IMR-90 (cell line): Measurements from ENCODE around the gene MLXIPL. TPM values are rescaled to one million over a fixed set of nuclear protein-coding genes. Genes with fewer than 3 reads are reported as not detected.

Source experiments
- ATAC-seq: fragments of 200-7000 bp; cut with Tn5 transposase; 2 replicates; pipeline ENCODE4 v1.9.1; 2020; ENCODE audit warnings: low read depth, mild to moderate bottlenecking, moderate library complexity
- BruUV-seq: library from RNA; stranded (reverse); fragments of 400-500 nt; replicated peaks from 2 replicates; lab custom pipeline; 2021; lab: Mats Ljungman, UMichigan
- CTCF ChIA-PET: fragments of 300-600 bp; formaldehyde crosslinking; extraction: SDS; loops from one replicate; lab custom pipeline; 2021; ENCODE audit warnings: antibody characterized with exemption; lab: Yijun Ruan, JAX
- POLR2A ChIA-PET: fragments of 300-600 bp; sonication (Branson Sonifier 250); formaldehyde crosslinking; loops from one replicate; lab custom pipeline; 2022; ENCODE audit warnings: antibody characterized with exemption; ENCODE audit not compliant: unreplicated experiment; lab: Charles Lee
- DNase-seq: peaks from one replicate; pipeline ENCODE4 v3.0.0; 2013
- H2AFZ ChIP-seq: replicated peaks from 2 replicates; pipeline ENCODE3; 2013; ENCODE audit warnings: low read length, mild to moderate bottlenecking; ENCODE audit not compliant: poor library complexity
- H2AK5ac ChIP-seq: 2 replicates; pipeline ENCODE4 v1.6.1; 2013; ENCODE audit warnings: low read depth, low read length, inconsistent platforms
- H2AK9ac ChIP-seq: replicated peaks from 2 replicates; pipeline ENCODE3; 2013; ENCODE audit warnings: mild to moderate bottlenecking, low read depth, low read length, moderate library complexity; ENCODE audit not compliant: poor library complexity
- H2BK120ac ChIP-seq: 2 replicates; pipeline ENCODE4 v1.6.1; 2013; ENCODE audit warnings: low read depth, low read length, inconsistent platforms
- H2BK15ac ChIP-seq: 3 replicates; pipeline ENCODE4 v1.6.1; 2013; ENCODE audit warnings: low read depth, low read length, inconsistent platforms
- H2BK20ac ChIP-seq: 2 replicates; pipeline ENCODE4 v1.6.1; 2013; ENCODE audit warnings: low read depth, mild to moderate bottlenecking, inconsistent platforms, low read length, moderate library complexity
- H2BK5ac ChIP-seq: 2 replicates; pipeline ENCODE4 v1.6.1; 2013; ENCODE audit warnings: mild to moderate bottlenecking, low read depth, low read length, inconsistent platforms; ENCODE audit not compliant: poor library complexity, severe bottlenecking
- H3K14ac ChIP-seq: replicated peaks from 2 replicates; pipeline ENCODE4 v1.6.1; 2013; ENCODE audit warnings: low read depth, low read length, inconsistent platforms
- H3K18ac ChIP-seq: 2 replicates; pipeline ENCODE4 v1.6.1; 2013; ENCODE audit warnings: low read depth, low read length, control low read depth
- H3K23ac ChIP-seq: 2 replicates; pipeline ENCODE4 v1.6.1; 2013; ENCODE audit warnings: low read depth, low read length, inconsistent platforms
- H3K27ac ChIP-seq: 2 replicates; pipeline ENCODE4 v1.5.1; 2013; ENCODE audit warnings: mild to moderate bottlenecking, control low read depth, low read length; ENCODE audit not compliant: insufficient read depth
- H3K27me3 ChIP-seq: 2 replicates; pipeline ENCODE4 v1.6.1; 2013; ENCODE audit warnings: low read length; ENCODE audit not compliant: control insufficient read depth, insufficient read depth
- H3K36me3 ChIP-seq: 2 replicates; pipeline ENCODE4 v1.6.1; 2013; ENCODE audit warnings: low read length, mixed read lengths; ENCODE audit not compliant: control insufficient read depth, insufficient read depth
- H3K4ac ChIP-seq: 2 replicates; pipeline ENCODE4 v1.6.1; 2013; ENCODE audit warnings: low read depth, low read length, inconsistent platforms
- H3K4me1 ChIP-seq: 2 replicates; pipeline ENCODE4 v1.6.1; 2013; ENCODE audit warnings: low read length, mixed read lengths; ENCODE audit not compliant: control insufficient read depth, insufficient read depth
- H3K4me2 ChIP-seq: 2 replicates; pipeline ENCODE4 v1.6.1; 2013; ENCODE audit warnings: low read depth, mild to moderate bottlenecking, control low read depth, low read length, moderate library complexity
- H3K4me3 ChIP-seq: 2 replicates; pipeline ENCODE4 v1.5.1; 2013; ENCODE audit warnings: low read depth, mild to moderate bottlenecking, control low read depth, low read length, moderate library complexity; ENCODE audit not compliant: insufficient read depth
- H3K56ac ChIP-seq: 2 replicates; pipeline ENCODE4 v1.6.1; 2013; ENCODE audit warnings: low read length, inconsistent platforms; ENCODE audit not compliant: insufficient read depth; ENCODE audit errors: extremely low read depth
- H3K79me1 ChIP-seq, 2 experiments: 2 replicates each; pipeline ENCODE4 v1.6.1; 2013; ENCODE audit warnings: low read length in 2 of 2, inconsistent platforms in 1 of 2, low read depth in 1 of 2
- H3K9ac ChIP-seq: 2 replicates; pipeline ENCODE4 v1.6.1; 2013; ENCODE audit warnings: low read depth, low read length, control low read depth
- H3K9me1 ChIP-seq: 2 replicates; pipeline ENCODE4 v1.6.1; 2013; ENCODE audit warnings: low read length, inconsistent platforms; ENCODE audit not compliant: insufficient read depth
- H3K9me3 ChIP-seq: 2 replicates; pipeline ENCODE4 v1.6.1; 2013; ENCODE audit warnings: low read length; ENCODE audit not compliant: control insufficient read depth, insufficient read depth
- H4K20me1 ChIP-seq: 2 replicates; pipeline ENCODE4 v1.6.1; 2013; ENCODE audit warnings: low read length, inconsistent platforms; ENCODE audit not compliant: insufficient read depth
- H4K5ac ChIP-seq: 2 replicates; pipeline ENCODE4 v1.6.1; 2013; ENCODE audit warnings: mild to moderate bottlenecking, low read depth, low read length, control low read depth
- H4K8ac ChIP-seq, 2 experiments: 2 replicates each; pipeline ENCODE4 v1.6.1; 2013; ENCODE audit warnings: low read depth in 2 of 2, low read length in 2 of 2, control low read depth in 1 of 2, inconsistent platforms in 1 of 2
- H4K91ac ChIP-seq: 2 replicates; pipeline ENCODE4 v1.6.1; 2013; ENCODE audit warnings: low read depth, low read length, inconsistent platforms; ENCODE audit not compliant: insufficient read depth
- BHLHE40 ChIP-seq: fragments of 150-350 bp; IDR thresholded peaks from 2 replicates; pipeline ENCODE4 v1.6.1; 2016; ENCODE audit warnings: mild to moderate bottlenecking, low read depth, low read length
- CEBPB ChIP-seq: IDR thresholded peaks from 2 replicates; pipeline ENCODE4 v1.6.1; 2012; ENCODE audit warnings: low read depth, low read length, improper control_type of control experiment
- CHD1 ChIP-seq: IDR thresholded peaks from 2 replicates; pipeline ENCODE4 v1.6.1; 2012; ENCODE audit warnings: low read depth, low read length, improper control_type of control experiment
- CTCF ChIP-seq: conservative IDR thresholded peaks from 2 replicates; pipeline ENCODE4 v1.5.1; 2012; ENCODE audit warnings: mild to moderate bottlenecking, low read depth, low read length, improper control_type of control experiment
- FOS ChIP-seq: fragments of 150-350 bp; IDR thresholded peaks from 2 replicates; pipeline ENCODE4 v1.6.1; 2016; ENCODE audit warnings: low read depth, low read length
- MAFK ChIP-seq: IDR thresholded peaks from 2 replicates; pipeline ENCODE4 v1.6.1; 2012; ENCODE audit warnings: low read depth, low read length, improper control_type of control experiment
- MAZ ChIP-seq: IDR thresholded peaks from 2 replicates; pipeline ENCODE4 v1.6.1; 2012; ENCODE audit warnings: low read depth, mild to moderate bottlenecking, low read length, improper control_type of control experiment, moderate library complexity, borderline replicate concordance
- MXI1 ChIP-seq: IDR thresholded peaks from 2 replicates; pipeline ENCODE4 v1.6.1; 2012; ENCODE audit warnings: low read depth, mild to moderate bottlenecking, low read length, moderate library complexity, borderline replicate concordance
- NFE2L2 ChIP-seq: fragments of 150-350 bp; IDR thresholded peaks from 2 replicates; pipeline ENCODE4 v1.6.1; 2016; ENCODE audit warnings: low read depth, mild to moderate bottlenecking, low read length
- POLR2A ChIP-seq: IDR thresholded peaks from 2 replicates; pipeline ENCODE4 v1.6.1; 2012; ENCODE audit warnings: mild to moderate bottlenecking, low read depth, low read length
- RAD21 ChIP-seq: IDR thresholded peaks from 2 replicates; pipeline ENCODE4 v1.6.1; 2012; ENCODE audit warnings: low read length, improper control_type of control experiment
- RCOR1 ChIP-seq: IDR thresholded peaks from 2 replicates; pipeline ENCODE4 v1.6.1; 2012; ENCODE audit warnings: mild to moderate bottlenecking, low read length, improper control_type of control experiment; ENCODE audit not compliant: insufficient replicate concordance
- RFX5 ChIP-seq: IDR thresholded peaks from 2 replicates; pipeline ENCODE4 v1.8.0; 2012; ENCODE audit warnings: low read depth, mild to moderate bottlenecking, low read length, moderate library complexity
- SMC3 ChIP-seq: fragments of 150-350 bp; IDR thresholded peaks from 2 replicates; pipeline ENCODE4 v1.6.1; 2016; ENCODE audit warnings: low read depth, mild to moderate bottlenecking, antibody characterized with exemption, low read length, moderate library complexity
- WGBS, 2 experiments: methylation state at CpG; one replicate each; pipeline versions ENCODE4 v1.1.5 to v1.1.7; 2013; ENCODE audit warnings: missing lambda C conversion rate in 2 of 2; ENCODE audit not compliant: insufficient read length in 1 of 2; ENCODE audit errors: extremely low coverage in 2 of 2; 5-methylcytosine and 5-hydroxymethylcytosine counted together
- dilution Hi-C: fragments of 300-500 bp; cut with HindIII; formaldehyde crosslinking; loops from one replicate; pipeline ENCODE4 v1.14.3; 2018; ENCODE audit warnings: low sequenced_read_pairs; ENCODE audit not compliant: unreplicated experiment
- in situ Hi-C: fragments of 300-500 bp; cut with MboI; formaldehyde crosslinking; loops from 3 replicates; pipeline ENCODE4 v1.14.3; 2019; ENCODE audit warnings: low sequenced_read_pairs, inconsistent platforms, mixed read lengths
- intact Hi-C: fragments of 100-400 bp; cut with micrococcal nuclease; formaldehyde crosslinking; loops from 2 replicates; pipeline ENCODE4 v1.10.0; 2022
- polyA plus RNA-seq, 3 experiments: library from polyadenylated mRNA; depleted of rRNA; stranded (reverse); fragments of >200 nt; gene quantifications; 2 replicates each; pipeline ENCODE4 v1.2.3, GENCODE V29; 2012; ENCODE audit warnings: low replicate concordance in 1 of 3
- total RNA-seq: library from RNA; depleted of rRNA; stranded (reverse); fragments of >200 nt; gene quantifications from 2 replicates; pipeline ENCODE4 v1.2.3, GENCODE V29; 2012
- TF ChIP-seq, protein P1 (sequence below): fragments of 150-350 bp; IDR thresholded peaks from 2 replicates; pipeline ENCODE4 v1.6.1; 2017; ENCODE audit warnings: mild to moderate bottlenecking, antibody characterized with exemption, low read length, low read depth
- TF ChIP-seq, protein P2 (sequence below): fragments of 150-350 bp; IDR thresholded peaks from 2 replicates; pipeline ENCODE4 v1.6.1; 2016; ENCODE audit warnings: low read depth, mild to moderate bottlenecking, low read length, moderate library complexity, borderline replicate concordance

Gene MLXIPL
- total and polyA plus RNA-seq, 2 of the 4 experiments (the other 2 are of a cell fraction) = not detected

DNA sequence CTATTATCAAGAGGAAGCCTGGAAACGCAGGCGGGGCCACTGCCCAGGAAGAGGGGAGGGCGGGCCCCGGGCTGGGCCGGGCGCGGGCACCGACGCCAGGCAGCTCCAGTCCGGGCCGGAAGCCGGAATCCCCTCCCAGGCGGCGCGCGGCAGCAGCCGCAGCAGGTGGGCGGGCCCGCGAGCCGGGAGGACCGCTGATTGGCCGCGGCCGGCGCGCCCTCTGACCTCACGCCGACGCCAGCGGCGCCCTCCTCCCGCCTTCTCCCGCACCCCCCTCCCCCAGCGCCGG is 67.3 kb downstream of the MLXIPL start:
- ATAC-seq = peak; percentile 92
- CTCF ChIA-PET = no interaction called here
- H2AFZ ChIP-seq = peak overlapping the region; percentile 94

More for the DNA sequence above, 67.3 kb downstream of the MLXIPL start:
- H2BK20ac ChIP-seq = no peak overlapping the region
- H4K5ac ChIP-seq = no peak overlapping the region
- intact Hi-C loops (loop anchor here (2.0 kb wide), 1 partner anchor 34 kb away; the partner anchor contains the start of gene BAZ1B), dilution Hi-C loops (no loop called here), in situ Hi-C loops (no loop called here)
- no peak overlapping the region for H3K23ac ChIP-seq
- peak overlapping the region; percentile 91 for H3K9ac ChIP-seq
- H3K18ac ChIP-seq = no peak overlapping the region
- DNase-seq = peak; percentile 90
- H3K36me3 ChIP-seq = peaks cover 6% of the 10 kb centered on the region
- H3K4me3 ChIP-seq = peak overlapping the region; percentile 88
- H4K91ac ChIP-seq = peak overlapping the region; percentile 87; the same call in 1 of the 2 replicates
- peak overlapping the region; percentile 95 for H3K4ac ChIP-seq
- H3K27me3 ChIP-seq = no peaks in the 10 kb centered on the region
- H2AK9ac ChIP-seq = peak overlapping the region; percentile 100
- POLR2A ChIA-PET = no interaction called here
- TF ChIP-seq CEBPB (no peak), CHD1 (no peak), NFE2L2 (no peak), RAD21 (no peak), MAFK (no peak), BHLHE40 (no peak), RCOR1 (no peak), MXI1 (peak; percentile 68; the same call in 1 of the 2 replicates), SMC3 (no peak), MAZ (peak; percentile 63; the same call in 1 of the 2 replicates), POLR2A (no peak), RFX5 (no peak), FOS (no peak), CTCF (no peak)
- TF ChIP-seq, protein P1, sequence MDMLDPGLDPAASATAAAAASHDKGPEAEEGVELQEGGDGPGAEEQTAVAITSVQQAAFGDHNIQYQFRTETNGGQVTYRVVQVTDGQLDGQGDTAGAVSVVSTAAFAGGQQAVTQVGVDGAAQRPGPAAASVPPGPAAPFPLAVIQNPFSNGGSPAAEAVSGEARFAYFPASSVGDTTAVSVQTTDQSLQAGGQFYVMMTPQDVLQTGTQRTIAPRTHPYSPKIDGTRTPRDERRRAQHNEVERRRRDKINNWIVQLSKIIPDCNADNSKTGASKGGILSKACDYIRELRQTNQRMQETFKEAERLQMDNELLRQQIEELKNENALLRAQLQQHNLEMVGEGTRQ = peak; percentile 55; the same call in 1 of the 2 replicates
- TF ChIP-seq, protein P2, sequence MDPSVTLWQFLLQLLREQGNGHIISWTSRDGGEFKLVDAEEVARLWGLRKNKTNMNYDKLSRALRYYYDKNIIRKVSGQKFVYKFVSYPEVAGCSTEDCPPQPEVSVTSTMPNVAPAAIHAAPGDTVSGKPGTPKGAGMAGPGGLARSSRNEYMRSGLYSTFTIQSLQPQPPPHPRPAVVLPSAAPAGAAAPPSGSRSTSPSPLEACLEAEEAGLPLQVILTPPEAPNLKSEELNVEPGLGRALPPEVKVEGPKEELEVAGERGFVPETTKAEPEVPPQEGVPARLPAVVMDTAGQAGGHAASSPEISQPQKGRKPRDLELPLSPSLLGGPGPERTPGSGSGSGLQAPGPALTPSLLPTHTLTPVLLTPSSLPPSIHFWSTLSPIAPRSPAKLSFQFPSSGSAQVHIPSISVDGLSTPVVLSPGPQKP = no peak
- peak overlapping the region; percentile 23; the same call in 1 of the 2 replicates for H3K14ac ChIP-seq
- no peak overlapping the region for H2BK120ac ChIP-seq
- WGBS, 2 experiments = 0% methylated on average over 3 of the region's 36 CpGs; no CpG with 5 or more reads in 1 of the 2 experiments
- H2AK5ac ChIP-seq = peak overlapping the region; percentile 86
- H2BK15ac ChIP-seq = no peak overlapping the region
- H3K9me3 ChIP-seq = no peaks in the 10 kb centered on the region
- peak overlapping the region; percentile 75 for H3K4me2 ChIP-seq
- no peak overlapping the region; the same call in 1 of the 2 replicates for H3K56ac ChIP-seq
- H2BK5ac ChIP-seq = peak overlapping the region; percentile 92
- H3K4me1 ChIP-seq = peaks cover 13% of the 10 kb centered on the region
- H3K9me1 ChIP-seq = peaks cover 14% of the 10 kb centered on the region
- peak overlapping the region; percentile 89 to 98; a peak in 3 of 4 replicates for H4K8ac ChIP-seq
- peaks cover 35% of the 10 kb centered on the region for H4K20me1 ChIP-seq
- H3K27ac ChIP-seq = peak overlapping the region; percentile 99
- no TSS peak for BruUV-seq
- H3K79me1 ChIP-seq = peaks cover 13 to 43% of the 10 kb centered on the region in 2 experiments
